ENCODE measurements around the gene ANAPC13.

The ANAPC13 gene, protein sequence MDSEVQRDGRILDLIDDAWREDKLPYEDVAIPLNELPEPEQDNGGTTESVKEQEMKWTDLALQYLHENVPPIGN

DNA sequence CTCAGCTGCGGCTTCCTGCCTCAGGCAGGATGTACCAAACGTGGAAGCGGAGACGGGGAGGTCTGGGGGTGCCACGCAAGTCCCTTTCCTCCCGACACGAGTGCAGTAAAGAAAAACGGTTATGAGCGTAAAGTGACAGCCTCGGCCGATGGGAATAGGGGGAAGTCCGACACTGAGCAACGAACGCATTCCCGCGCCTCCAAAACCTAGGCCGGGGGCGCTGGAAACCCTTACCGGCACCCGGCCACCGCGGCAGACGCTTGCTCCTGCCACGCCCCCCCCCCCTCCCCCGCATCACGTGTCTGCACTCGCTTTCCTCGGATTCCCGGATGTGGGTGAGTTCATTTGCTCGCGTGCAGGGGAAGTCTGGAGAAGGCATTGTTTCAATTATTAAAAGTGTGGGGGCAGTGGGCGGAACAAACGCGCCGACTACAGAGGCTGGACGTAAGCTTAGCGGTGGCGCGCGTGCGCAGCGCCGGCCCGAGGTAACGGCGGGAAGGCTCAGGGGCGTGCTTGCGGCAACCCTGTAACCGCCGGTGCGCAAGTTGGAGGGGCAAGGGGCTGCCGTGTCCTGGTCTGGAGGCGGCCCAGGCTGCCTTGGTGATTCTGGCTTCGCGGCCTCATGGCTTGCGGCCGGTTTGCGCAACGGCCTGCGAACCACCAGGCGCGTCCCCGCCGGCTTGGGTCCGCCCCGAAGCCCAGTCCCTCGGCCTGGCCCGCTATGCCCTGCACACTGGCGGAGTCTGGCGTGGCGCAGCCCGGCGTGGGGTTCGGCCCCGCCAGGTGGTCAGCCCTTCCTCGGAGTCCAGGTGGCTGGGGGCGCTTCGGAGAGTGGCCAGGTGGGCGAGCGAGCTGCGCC lies at the start of gene ANAPC13, which contains the start of gene CEP63:
TSS of gene ANAPC13 (minus strand) at position 268 of the 859 bp plus-strand sequence. CDS start 3,081 bp downstream, outside the sequence.
TSS of gene CEP63 (plus strand) at position 340 of the 859 bp plus-strand sequence. CDS start 9,264 bp downstream, outside the sequence.
- DNase-seq (ENCODE audit: low spot score): peak; percentile 95

GRCh38 chr3:134535186-134535970 lies 49.6 kb upstream of the ANAPC13 start:
- no peak for DNase-seq (ENCODE audit: low spot score)

DNA sequence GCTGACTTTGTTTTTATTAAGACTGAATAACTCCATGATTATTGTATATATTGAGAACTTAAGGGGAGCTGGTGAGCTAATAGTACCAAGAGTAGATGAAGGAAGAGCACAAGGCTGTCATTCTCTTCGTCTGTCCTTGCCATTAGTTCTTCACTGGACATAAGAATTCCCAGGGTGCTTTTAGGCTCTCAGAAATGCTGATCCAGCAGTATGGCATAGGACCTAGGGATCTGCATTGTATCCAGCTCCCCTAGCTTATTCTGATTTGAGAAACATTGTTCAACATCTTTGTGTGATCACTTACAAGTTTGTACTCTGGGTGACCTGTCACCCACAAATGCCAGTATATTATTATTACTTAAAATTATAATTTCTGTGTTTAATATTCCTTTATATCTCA lies 47.7 kb upstream of the ANAPC13 start:
- DNase-seq (ENCODE audit: low spot score): no peak

- no peak for DNase-seq (ENCODE audit: low spot score)
Measured at GRCh38 chr3:134527538-134528186, 41.9 kb upstream of the ANAPC13 start.

DNA sequence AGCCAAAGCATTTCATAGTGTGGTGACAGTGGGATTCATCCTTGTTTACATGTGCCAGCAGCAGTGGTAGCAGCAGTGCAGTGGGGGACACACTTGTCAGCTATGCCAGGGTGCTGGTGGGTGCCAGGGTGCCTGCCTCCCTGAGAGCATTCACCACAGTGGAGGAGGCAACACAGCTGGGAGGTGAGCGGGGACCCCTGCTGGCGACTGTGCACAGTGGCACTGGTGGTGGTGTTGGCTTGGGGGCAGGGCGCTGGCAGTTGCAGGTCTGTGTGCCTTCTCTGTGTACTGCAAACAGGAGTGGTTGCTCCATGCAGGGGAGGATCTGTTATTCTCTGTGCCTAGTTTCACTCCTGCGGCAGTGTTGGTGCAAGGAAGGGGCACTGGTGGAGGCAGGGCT lies 41.3 kb upstream of the ANAPC13 start:
- DNase-seq (ENCODE audit: low spot score): no peak

DNA sequence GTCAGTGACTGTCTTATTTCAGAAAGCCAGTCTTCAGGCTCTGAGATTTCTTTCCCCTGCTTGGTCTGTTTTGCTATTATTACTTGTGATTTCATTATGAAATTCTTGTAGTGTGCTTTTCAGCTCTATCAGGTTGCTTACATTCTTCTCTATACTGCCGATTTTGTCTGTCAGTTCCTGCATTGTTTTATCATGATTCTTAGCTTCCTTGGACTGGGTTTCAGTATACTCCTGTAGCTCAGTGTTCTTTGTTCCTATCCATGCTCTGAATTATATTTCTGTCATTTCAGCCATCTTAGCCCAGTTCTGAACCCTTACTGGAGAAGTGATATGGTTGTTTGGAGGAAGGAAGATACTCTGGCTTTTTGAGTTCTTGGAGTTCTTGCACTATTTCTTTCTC lies 40.5 kb upstream of the ANAPC13 start:
- DNase-seq (ENCODE audit: low spot score): no peak

GRCh38 chr3:134525293-134525692 lies 39.5 kb upstream of the ANAPC13 start:
- DNase-seq (ENCODE audit: low spot score): no peak

DNA sequence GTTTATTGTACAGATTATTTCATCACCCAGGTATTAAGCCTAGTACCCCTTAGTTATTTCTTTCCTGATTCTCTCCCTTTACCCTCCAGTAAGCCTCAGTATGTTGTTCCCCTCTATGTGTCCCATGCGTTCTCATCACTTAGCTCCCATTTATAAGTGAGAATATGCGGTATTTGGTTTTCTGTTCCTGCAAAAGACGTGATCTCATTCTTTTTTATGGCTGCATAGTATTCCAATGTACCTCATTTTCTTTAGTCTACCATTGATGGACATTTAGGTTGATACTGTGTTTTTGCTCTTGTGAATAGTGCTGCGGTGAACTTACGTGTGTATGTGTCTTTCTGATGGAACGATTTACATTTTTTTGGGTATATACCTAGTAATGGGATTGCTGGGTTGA lies 36.8 kb upstream of the ANAPC13 start:
- DNase-seq (ENCODE audit: low spot score): no peak

DNA sequence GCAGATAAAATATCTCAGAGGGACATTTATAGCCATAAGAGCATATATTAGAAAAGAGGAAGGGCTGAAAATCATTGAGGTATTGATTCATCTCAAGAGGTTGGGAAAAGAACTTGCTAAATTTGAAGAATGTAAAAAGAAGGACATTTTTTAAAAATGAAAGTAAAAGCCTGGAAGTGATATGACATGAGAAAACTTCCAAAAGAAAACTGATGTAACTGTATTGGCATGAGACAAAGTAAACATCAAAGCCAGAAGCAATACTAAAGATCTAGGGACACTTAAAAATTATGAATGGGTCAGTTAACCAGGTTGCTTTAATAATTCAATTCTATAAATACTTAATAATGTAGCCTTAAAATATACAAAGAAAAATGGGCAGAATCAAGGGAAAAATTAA lies 32.0 kb upstream of the ANAPC13 start:
- peak; percentile 11 for DNase-seq (ENCODE audit: low spot score)

DNA sequence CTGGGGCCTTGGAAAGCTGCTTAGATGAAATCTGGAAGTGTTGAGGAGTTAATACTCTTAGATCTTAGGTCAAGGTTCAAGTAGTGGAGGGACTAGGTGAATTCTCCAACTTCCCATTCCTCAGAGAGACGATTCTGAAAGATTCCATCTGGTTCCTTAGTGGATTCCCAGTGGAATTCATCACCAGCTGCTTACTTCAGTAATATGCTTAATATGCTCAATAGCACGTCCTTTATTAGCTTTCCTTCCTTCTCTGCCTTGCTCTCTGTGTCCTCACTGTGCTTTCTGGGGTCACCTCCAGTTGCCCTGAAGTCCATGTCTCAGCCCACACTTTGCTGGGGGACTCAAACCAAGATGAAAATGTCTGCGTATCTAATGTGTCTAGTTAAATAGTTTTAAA lies 31.1 kb upstream of the ANAPC13 start:
- DNase-seq (ENCODE audit: low spot score): peak; percentile 6

GRCh38 chr3:134511500-134511899 lies 25.7 kb upstream of the ANAPC13 start:
- no peak for DNase-seq (ENCODE audit: low spot score)

GRCh38 chr3:134505485-134505884 lies 19.7 kb upstream of the ANAPC13 start:
- DNase-seq (ENCODE audit: low spot score): no peak

DNA sequence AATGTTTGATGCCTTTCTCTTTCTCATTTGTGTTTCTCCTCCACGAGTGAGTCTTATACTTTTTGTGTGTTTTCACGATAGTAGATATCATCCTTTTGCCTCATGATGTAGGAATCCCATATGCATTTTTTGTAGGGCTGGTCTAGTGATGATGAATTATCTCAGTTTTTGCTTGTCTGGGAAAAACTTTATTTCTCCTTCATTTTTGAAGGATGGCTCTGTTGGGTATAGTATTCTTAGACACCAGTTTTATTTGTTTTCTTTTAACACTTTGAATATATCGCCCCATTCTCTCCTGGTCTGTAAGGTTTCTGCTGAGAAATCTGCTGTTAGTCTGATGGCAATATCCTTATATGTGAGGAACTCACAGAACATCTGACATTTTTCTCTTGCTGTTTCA lies 18.3 kb upstream of the ANAPC13 start:
- no peak for DNase-seq (ENCODE audit: low spot score)

DNA sequence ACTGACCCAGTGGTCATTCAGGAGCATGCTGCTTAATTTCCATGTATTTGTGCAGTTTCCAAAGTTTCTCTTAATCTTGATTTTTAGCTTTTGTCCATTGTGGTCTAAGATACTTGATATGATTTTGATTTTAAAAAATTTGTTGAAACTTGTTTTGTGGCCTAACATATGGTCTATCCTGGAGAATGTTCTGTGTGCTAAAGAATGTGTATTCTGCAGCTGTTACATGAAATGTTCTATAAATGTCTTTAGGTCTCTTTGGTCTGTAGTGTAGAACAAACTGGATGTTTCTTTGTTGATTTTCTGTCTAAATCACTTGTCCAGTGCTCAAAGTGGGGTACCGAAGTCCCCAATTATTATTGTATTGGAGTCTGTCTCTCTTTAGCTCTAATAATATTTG lies 17.5 kb upstream of the ANAPC13 start:
- no peak for DNase-seq (ENCODE audit: low spot score)

GRCh38 chr3:134496471-134497071 lies 10.8 kb upstream of the ANAPC13 start:
- no peak for DNase-seq (ENCODE audit: low spot score)

DNA sequence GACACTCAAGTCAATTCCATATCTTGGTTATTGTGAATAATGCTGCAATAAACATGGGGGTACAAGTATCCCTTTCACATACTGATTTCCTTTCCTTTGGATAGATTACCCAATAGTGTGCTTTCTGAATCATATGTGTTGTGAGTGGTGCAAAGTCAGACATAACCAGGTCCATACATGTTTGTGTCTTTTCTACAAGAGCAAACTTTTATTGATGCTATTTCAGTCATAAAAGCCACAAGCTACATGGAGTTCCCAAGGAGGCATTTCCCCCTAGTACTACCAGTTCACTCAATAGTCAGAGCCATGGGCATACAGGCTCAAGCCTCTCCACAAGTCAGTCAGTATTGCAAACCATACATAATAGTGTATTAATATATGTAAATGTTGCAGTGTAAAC lies 10.2 kb upstream of the ANAPC13 start:
- DNase-seq (ENCODE audit: low spot score): no peak

DNA sequence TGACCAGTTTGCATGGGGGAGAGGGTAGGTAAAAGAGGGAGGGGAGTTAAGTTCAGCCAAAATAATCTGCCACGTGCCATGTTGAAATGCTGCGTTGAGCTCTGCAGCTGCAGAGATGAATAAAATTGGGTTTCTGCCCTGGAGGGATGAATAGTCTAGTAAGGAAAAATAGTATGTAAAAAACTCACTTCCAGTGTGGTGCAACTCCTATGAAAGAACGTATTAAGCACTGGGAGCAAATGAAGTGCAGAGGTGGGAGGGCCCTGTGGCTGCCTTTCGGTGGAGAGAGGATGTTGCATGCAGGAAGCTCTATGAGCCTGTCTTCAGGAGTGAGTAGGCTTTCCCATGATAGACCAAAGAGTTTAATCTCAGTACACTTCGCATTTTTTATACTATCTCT lies 8.7 kb upstream of the ANAPC13 start:
- no peak for DNase-seq (ENCODE audit: low spot score)

DNA sequence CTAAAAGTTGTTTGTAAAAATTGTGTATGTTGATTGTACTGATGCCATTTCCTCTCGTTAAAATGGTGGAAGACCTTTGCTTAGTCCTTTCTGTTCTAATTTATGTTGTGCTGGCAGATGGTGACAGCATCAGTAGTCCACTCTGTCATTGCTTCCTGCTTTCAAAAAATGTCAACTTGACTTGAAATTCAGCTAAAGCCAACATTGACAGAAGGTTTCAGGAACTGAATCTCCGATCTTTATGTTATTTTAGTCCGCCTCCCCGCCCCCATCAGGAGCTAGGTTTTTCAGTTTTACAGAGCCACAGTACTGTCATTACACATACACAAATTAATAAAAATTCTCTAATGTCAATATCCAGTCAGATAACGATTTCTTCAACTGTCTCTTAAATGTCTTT lies 1.6 kb upstream of the ANAPC13 start:
- DNase-seq (ENCODE audit: low spot score): no peak

GRCh38 chr3:134486577-134487041 lies 824 bp upstream of the ANAPC13 start:
- no peak for DNase-seq (ENCODE audit: low spot score)

- DNase-seq (ENCODE audit: low spot score): no peak
Measured at GRCh38 chr3:134485075-134485717, 589 bp downstream of the ANAPC13 start.

DNA sequence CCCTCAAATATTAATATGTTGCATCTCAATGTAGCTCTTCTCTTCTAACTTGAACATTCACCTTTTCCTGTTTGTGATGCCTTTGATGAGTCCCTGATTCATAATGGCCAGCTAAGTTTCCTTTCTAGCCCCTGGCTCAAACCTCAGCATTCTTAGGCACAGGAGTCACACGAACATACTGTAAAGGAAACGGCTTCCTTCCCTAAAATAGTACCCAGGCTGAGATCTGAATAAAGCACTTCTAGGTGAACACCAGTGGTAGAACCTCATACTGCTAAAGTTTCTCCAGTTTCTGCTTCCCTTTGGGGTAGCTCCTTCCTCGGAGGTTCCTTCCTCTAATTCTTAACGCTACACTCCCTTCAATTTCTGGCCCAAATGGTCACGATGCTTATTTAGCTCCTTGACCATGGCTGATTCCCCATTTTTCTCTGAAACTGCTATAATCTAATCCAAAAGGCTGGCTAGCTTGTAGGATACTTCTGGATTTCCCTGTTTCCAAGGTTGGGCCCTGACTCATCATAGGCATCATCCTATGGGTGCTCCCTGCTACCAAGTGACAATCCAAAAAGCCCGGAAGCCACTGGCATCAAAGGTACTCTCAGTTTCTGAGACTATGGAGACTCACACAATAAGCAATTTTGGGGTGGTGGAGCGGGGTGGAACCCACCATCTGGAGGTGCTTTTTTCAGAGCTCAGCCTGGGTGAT lies 2.4 kb downstream of the ANAPC13 start:
- peak; percentile 67 for DNase-seq (ENCODE audit: low spot score)

All from AG08395 (cell line).